Hepatocyte (in vitro differentiated cells): ENCODE results near the gene CBX2. TPM values are rescaled to one million over a fixed set of nuclear protein-coding genes. Genes with fewer than 3 reads are reported as not detected.
"Not testable (repeated sequence)": the region's sequence is repeated elsewhere in the genome, so short reads cannot be mapped to it uniquely, and the experiment has no call there.

Experiments used
- DNase-seq: peaks from one replicate; pipeline ENCODE4 v3.0.0-alpha.2; 2016; ENCODE audit warnings: low spot score
- H2AFZ ChIP-seq: fragments of 200-600 bp; sonication (generic); 2 replicates; pipeline ENCODE4 v1.6.0; 2016; ENCODE audit warnings: antibody characterized with exemption, mild to moderate bottlenecking
- H3K27ac ChIP-seq: fragments of 200-600 bp; sonication (generic); 2 replicates; pipeline ENCODE4 v1.5.1; 2016; ENCODE audit warnings: mild to moderate bottlenecking
- H3K27me3 ChIP-seq: fragments of 200-600 bp; sonication (generic); 2 replicates; pipeline ENCODE4 v1.6.1; 2016
- H3K36me3 ChIP-seq: fragments of 200-600 bp; sonication (generic); replicated peaks from 2 replicates; pipeline ENCODE4 v1.5.1; 2016; ENCODE audit warnings: low read depth; ENCODE audit not compliant: insufficient read depth
- H3K4me1 ChIP-seq: fragments of 200-600 bp; sonication (generic); 2 replicates; pipeline ENCODE4 v1.5.1; 2016; ENCODE audit warnings: mild to moderate bottlenecking, moderate library complexity; ENCODE audit not compliant: insufficient read depth
- H3K4me2 ChIP-seq: fragments of 200-600 bp; sonication (generic); 2 replicates; pipeline ENCODE4 v1.6.0; 2016
- H3K4me3 ChIP-seq: fragments of 200-600 bp; sonication (generic); 2 replicates; pipeline ENCODE4 v1.5.1; 2016; ENCODE audit warnings: mild to moderate bottlenecking
- H3K79me2 ChIP-seq: fragments of 200-600 bp; sonication (generic); 2 replicates; pipeline ENCODE4 v1.6.0; 2017; ENCODE audit warnings: mild to moderate bottlenecking
- H3K9me2 ChIP-seq: fragments of 200-600 bp; sonication (generic); replicated peaks from 2 replicates; pipeline ENCODE4 v1.6.0; 2017; ENCODE audit warnings: mild to moderate bottlenecking; ENCODE audit not compliant: insufficient read depth
- H3K9me3 ChIP-seq: fragments of 200-600 bp; sonication (generic); 2 replicates; pipeline ENCODE4 v1.5.1; 2016; ENCODE audit warnings: low read depth, mild to moderate bottlenecking
- H4K20me1 ChIP-seq: fragments of 200-600 bp; sonication (generic); 2 replicates; pipeline ENCODE4 v1.6.0; 2016; ENCODE audit warnings: mild to moderate bottlenecking; ENCODE audit not compliant: insufficient read depth, poor library complexity, severe bottlenecking
- EZH2 ChIP-seq: fragments of 200-600 bp; sonication (generic); IDR thresholded peaks from 2 replicates; pipeline ENCODE4 v1.6.1; 2016; ENCODE audit warnings: antibody characterized with exemption, mild to moderate bottlenecking, borderline replicate concordance
- EZH2phosphoT487 ChIP-seq: fragments of 200-600 bp; sonication (generic); IDR thresholded peaks from one replicate; pipeline ENCODE4 v1.6.1; 2018; ENCODE audit warnings: antibody characterized with exemption, mild to moderate bottlenecking, low read depth, moderate library complexity; ENCODE audit not compliant: unreplicated experiment, severe bottlenecking
- WGBS: methylation state at CpG from one replicate; pipeline ENCODE4 v1.1.6; 2016; ENCODE audit warnings: low lambda C conversion rate; ENCODE audit errors: missing lambda C conversion rate; 5-methylcytosine and 5-hydroxymethylcytosine counted together
- polyA plus RNA-seq: library from polyadenylated mRNA; unstranded; fragments of >200 nt; fragmentation: Nextera tagmentation; extraction: Ambion mirVana; gene quantifications from 2 replicates; pipeline ENCODE4 v1.2.1, GENCODE V29; 2016
- total RNA-seq: library from RNA; depleted of rRNA; stranded (reverse); fragments of >200 nt; gene quantifications from 2 replicates; pipeline ENCODE4 v1.2.3, GENCODE V29; 2014
- TF ChIP-seq, protein P1 (sequence below): fragments of 200-600 bp; sonication (generic); IDR thresholded peaks from 2 replicates; pipeline ENCODE4 v1.5.1; 2016; ENCODE audit warnings: antibody characterized with exemption, mild to moderate bottlenecking; ENCODE audit not compliant: poor library complexity

Gene CBX2
- total and polyA plus RNA-seq, 2 experiments from 2014 or later = 11.6 to 16.3 TPM

GRCh38 chr17:79771276-79771675 is 6.7 kb upstream of the CBX2 start:
- TF ChIP-seq EZH2 = no peak
- TF ChIP-seq EZH2phosphoT487 = no peak
- TF ChIP-seq, protein P1, sequence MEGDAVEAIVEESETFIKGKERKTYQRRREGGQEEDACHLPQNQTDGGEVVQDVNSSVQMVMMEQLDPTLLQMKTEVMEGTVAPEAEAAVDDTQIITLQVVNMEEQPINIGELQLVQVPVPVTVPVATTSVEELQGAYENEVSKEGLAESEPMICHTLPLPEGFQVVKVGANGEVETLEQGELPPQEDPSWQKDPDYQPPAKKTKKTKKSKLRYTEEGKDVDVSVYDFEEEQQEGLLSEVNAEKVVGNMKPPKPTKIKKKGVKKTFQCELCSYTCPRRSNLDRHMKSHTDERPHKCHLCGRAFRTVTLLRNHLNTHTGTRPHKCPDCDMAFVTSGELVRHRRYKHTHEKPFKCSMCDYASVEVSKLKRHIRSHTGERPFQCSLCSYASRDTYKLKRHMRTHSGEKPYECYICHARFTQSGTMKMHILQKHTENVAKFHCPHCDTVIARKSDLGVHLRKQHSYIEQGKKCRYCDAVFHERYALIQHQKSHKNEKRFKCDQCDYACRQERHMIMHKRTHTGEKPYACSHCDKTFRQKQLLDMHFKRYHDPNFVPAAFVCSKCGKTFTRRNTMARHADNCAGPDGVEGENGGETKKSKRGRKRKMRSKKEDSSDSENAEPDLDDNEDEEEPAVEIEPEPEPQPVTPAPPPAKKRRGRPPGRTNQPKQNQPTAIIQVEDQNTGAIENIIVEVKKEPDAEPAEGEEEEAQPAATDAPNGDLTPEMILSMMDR = no peak
- no peak overlapping the region for H2AFZ ChIP-seq
- no peaks in the 10 kb centered on the region for H3K9me3 ChIP-seq
- no peaks in the 10 kb centered on the region for H4K20me1 ChIP-seq
- 94% methylated on average over 6 of the region's 6 CpGs for WGBS
- no peak for DNase-seq
- H3K27me3 ChIP-seq = no peaks in the 10 kb centered on the region
- H3K4me2 ChIP-seq = no peak overlapping the region
- no peak overlapping the region for H3K4me3 ChIP-seq
- H3K9me2 ChIP-seq = no peaks in the 10 kb centered on the region
- H3K27ac ChIP-seq = no peak overlapping the region
- H3K79me2 ChIP-seq = no peaks in the 10 kb centered on the region
- peaks cover 10% of the 10 kb centered on the region for H3K4me1 ChIP-seq
- H3K36me3 ChIP-seq = no peaks in the 10 kb centered on the region

DNA sequence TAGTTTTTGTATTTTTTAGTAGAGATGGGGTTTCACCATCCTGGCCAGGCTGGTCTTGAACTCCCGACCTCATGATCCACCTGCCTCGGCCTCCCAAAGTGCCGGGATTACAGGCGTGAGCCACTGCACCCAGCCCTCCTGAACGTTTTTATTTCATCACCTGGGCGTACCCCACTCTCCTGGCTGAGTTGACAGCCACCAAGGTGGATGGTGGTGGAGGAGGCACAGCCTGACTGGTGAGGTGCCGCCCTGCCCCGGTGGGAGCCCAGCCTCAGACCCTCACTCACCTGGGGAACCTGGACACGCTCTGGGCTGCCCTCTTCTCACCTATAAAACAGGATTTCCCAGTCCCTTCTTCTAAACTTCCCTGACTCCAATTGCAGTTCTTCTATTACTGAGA is 5.2 kb upstream of the CBX2 start:
- not testable (repeated sequence) for H3K9me2 ChIP-seq, H4K20me1 ChIP-seq, H2AFZ ChIP-seq, H3K27me3 ChIP-seq, H3K36me3 ChIP-seq, H3K79me2 ChIP-seq, H3K4me3 ChIP-seq, DNase-seq, H3K27ac ChIP-seq, H3K4me2 ChIP-seq, H3K9me3 ChIP-seq
- WGBS = 85% methylated on average over 9 of the region's 9 CpGs
- H3K4me1 ChIP-seq = peaks cover 23% of the 10 kb centered on the region

- Histone ChIP-seq H3K4me3 (no peak overlapping the region), H3K27ac (no peak overlapping the region), H3K27me3 (no peaks in the 10 kb centered on the region), H3K36me3 (no peaks in the 10 kb centered on the region), H3K4me1 (peaks cover 31% of the 10 kb centered on the region), H4K20me1 (peaks cover 7% of the 10 kb centered on the region), H2AFZ (no peak overlapping the region), H3K79me2 (peaks cover 14% of the 10 kb centered on the region), H3K9me3 (no peaks in the 10 kb centered on the region), H3K9me2 (no peaks in the 10 kb centered on the region), H3K4me2 (no peak overlapping the region)
- DNase-seq = no peak
- 75% methylated on average over 8 of the region's 8 CpGs for WGBS
- TF ChIP-seq EZH2 = no peak
- TF ChIP-seq EZH2phosphoT487 = no peak
- TF ChIP-seq, protein P1 = no peak
Observed at GRCh38 chr17:79774561-79774975, 3.4 kb upstream of the CBX2 start.

DNA sequence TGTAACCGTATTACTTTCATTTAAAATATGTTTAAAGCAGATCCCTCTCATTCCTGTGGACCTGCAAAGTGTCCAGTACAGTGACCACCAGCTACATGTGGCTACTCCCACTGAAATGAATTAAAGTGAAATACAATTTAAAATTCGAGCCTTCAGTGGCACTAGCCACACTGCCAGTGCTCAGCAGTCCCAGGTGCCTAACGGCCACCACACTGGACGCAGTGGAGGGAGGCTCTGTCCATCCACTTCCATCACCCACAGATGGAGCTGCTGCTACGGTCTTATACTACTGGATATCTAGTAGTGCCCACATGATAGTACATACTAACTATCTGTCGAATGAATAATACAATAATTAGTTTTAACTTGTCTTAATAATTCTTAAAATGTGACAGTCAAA is 2.3 kb upstream of the CBX2 start:
- no peaks in the 10 kb centered on the region for H3K9me2 ChIP-seq
- peaks cover 25% of the 10 kb centered on the region for H3K79me2 ChIP-seq
- H3K4me2 ChIP-seq = peak overlapping the region; percentile 87
- no peaks in the 10 kb centered on the region for H3K36me3 ChIP-seq
- no peaks in the 10 kb centered on the region for H3K27me3 ChIP-seq
- peaks cover 16% of the 10 kb centered on the region for H4K20me1 ChIP-seq
- no peak for DNase-seq
- WGBS = 83% methylated on average over 6 of the region's 6 CpGs
- H2AFZ ChIP-seq = no peak overlapping the region
- H3K4me1 ChIP-seq = peaks cover 35% of the 10 kb centered on the region
- peak overlapping the region; percentile 75 for H3K27ac ChIP-seq
- TF ChIP-seq EZH2 = no peak
- TF ChIP-seq, protein P1 = peak; percentile 4
- no peaks in the 10 kb centered on the region for H3K9me3 ChIP-seq
- H3K4me3 ChIP-seq = no peak overlapping the region
